Activated CD8-positive, alpha-beta T cell treated with anti-CD3 and anti-CD28 coated beads for 36 hours (primary cell): ENCODE measurements around the gene SPSB2. TPM values are rescaled to one million over a fixed set of nuclear protein-coding genes. Genes with fewer than 3 reads are reported as not detected.

Experiments used
- ATAC-seq: fragments of 200-7000 bp; cut with Tn5 transposase; one replicate; pipeline ENCODE4 v1.10.0; 2021; ENCODE audit warnings: mild to moderate bottlenecking, moderate library complexity
- CTCF ChIA-PET: fragments of 350-600 bp; sonication (Branson Sonifier 250); formaldehyde crosslinking; loops from one replicate; lab custom pipeline; 2021; ENCODE audit warnings: antibody characterized with exemption; lab: Charles Lee
- POLR2A ChIA-PET: fragments of 350-600 bp; sonication (Branson Sonifier 250); formaldehyde crosslinking; loops from one replicate; lab custom pipeline; 2021; ENCODE audit warnings: antibody characterized with exemption; lab: Charles Lee
- DNase-seq: peaks from one replicate; pipeline ENCODE4 v3.0.0-alpha.2; 2020
- H3K27ac Mint-ChIP-seq: one replicate; pipeline ENCODE4 v1.8.0; 2021; ENCODE audit warnings: mild to moderate bottlenecking, mixed read lengths
- H3K27me3 Mint-ChIP-seq: one replicate; pipeline ENCODE4 v1.8.0; 2021; ENCODE audit warnings: mixed read lengths
- H3K36me3 Mint-ChIP-seq: one replicate; pipeline ENCODE4 v1.8.0; 2021; ENCODE audit warnings: low read depth, mixed read lengths
- H3K4me1 Mint-ChIP-seq: one replicate; pipeline ENCODE4 v1.8.0; 2021; ENCODE audit warnings: low read depth, mixed read lengths
- H3K4me3 Mint-ChIP-seq: one replicate; pipeline ENCODE4 v1.8.0; 2021; ENCODE audit warnings: mild to moderate bottlenecking, moderate library complexity, mixed read lengths
- H3K9me3 Mint-ChIP-seq: one replicate; pipeline ENCODE4 v1.8.0; 2021; ENCODE audit warnings: mixed read lengths
- CTCF ChIP-seq: fragments of 200-600 bp; IDR thresholded peaks from one replicate; pipeline ENCODE4 v1.8.0; 2022; ENCODE audit warnings: antibody characterized with exemption, mild to moderate bottlenecking
- intact Hi-C: fragments of 100-400 bp; cut with micrococcal nuclease; formaldehyde crosslinking; loops from one replicate; pipeline ENCODE4 v1.10.0; 2022
- total RNA-seq, 2 experiments: library from RNA; stranded (reverse); gene quantifications; one replicate each; pipeline ENCODE4 v1.2.3, GENCODE V29; 2021

Gene SPSB2
- total RNA-seq, 2 experiments from 2014 or later = 2.2 to 2.6 TPM

DNA sequence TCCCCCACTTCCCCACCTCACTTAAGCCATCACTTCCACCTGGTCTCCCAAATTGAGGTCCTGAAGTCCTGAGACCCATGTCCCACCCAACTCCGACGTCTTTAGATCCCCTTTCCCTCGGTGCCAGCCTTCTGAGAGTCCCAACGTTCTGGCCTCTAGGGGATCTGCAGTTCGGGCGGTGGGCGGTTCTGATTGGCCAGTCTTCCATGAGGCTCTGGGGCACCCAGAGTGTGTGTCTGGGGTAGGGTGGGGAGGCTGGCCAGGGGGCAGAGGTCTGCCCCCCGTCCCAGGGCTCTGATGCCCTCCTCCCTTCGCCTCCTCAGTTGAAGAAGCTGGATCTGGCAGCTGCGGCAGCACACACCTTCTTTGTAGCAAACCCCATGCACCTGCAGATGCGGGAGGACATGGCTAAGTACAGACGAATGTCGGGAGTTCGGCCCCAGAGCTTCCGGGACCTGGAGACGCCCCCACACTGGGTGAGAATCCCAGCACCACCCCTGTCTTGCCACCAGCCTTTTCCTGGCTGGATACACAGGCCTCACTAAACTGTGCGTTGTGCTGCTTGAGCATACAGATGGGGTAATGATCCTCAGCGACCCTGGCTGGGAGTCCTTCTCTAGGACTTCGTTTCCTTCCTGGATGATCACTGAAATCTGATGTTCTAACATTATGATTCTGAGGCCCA, 43.4 kb downstream of the SPSB2 start:
- no peak for DNase-seq
- TF ChIP-seq CTCF = no peak
- peak overlapping the region; percentile 79 for H3K4me3 Mint-ChIP-seq
- H3K36me3 Mint-ChIP-seq = no peaks in the 10 kb centered on the region
- ChIA-PET POLR2A (interaction anchor here (1.0 to 2.6 kb wide), 6 partner anchors 22 to 106 kb away, joined by 3 to 16 read pairs (median 6); partner anchors contain the start of genes CDCA3, COPS7A and MLF2), CTCF (interaction anchor here (0.6 to 17.9 kb wide), 10 partner anchors 10 to 145 kb away, joined by 3 to 341 read pairs (median 5); partner anchors contain the start of genes CDCA3, COPS7A, MLF2 and PTMS)
- H3K9me3 Mint-ChIP-seq = no peaks in the 10 kb centered on the region
- intact Hi-C loops = loop anchor here (5.0 kb wide), 2 partner anchors 47 to 77 kb away; partner anchors contain the start of gene MLF2
- H3K4me1 Mint-ChIP-seq = peaks cover 25% of the 10 kb centered on the region
- H3K27ac Mint-ChIP-seq = peak overlapping the region; percentile 77
- peaks cover 46% of the 10 kb centered on the region for H3K27me3 Mint-ChIP-seq
- ATAC-seq = no peak

DNA sequence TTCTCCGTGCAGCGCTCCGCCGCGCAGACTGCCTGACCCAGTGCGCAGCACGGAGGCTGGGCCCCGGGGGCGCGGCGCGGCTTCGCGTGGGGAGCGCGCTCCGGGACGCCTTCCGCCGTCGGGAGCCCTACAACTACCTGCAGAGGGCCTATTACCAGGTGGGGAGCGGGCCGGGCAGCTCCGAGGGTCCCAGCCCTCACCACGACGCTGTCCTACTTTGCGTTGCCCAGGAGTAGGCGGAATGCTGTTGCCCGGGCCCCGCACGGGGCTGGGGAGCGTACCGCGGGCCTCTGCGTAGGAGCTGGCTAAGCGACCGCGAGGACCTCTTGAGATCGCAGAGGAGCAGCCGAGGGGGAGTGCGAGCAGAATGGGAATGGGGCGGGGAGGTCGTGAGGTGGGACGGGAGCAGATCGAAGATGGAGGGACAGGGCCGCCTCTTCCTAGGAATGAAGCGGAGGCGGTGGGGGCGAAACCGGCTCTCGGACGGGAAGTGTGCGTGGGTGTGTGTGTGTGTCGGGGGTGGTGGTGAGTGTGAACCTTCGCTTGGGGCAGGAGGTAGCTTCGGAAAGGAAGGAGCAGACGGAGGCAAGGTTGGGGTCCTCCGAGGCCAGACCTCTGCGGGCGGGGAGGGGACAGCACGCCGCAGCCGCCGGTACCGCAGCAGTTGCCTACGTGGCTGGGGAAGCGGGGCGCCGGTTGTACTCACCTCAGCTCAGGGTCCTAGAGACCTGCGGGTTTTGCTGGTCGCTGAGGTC, 44.1 kb downstream of the SPSB2 start:
- no peak for TF ChIP-seq CTCF
- ATAC-seq = peak; percentile 41
- POLR2A ChIA-PET = interaction anchor here (1.0 to 2.6 kb wide), 7 partner anchors 22 to 105 kb away, joined by 3 to 16 read pairs (median 6); partner anchors contain the start of genes CDCA3, COPS7A, MLF2 and TPI1
- CTCF ChIA-PET = interaction anchor here (0.6 to 17.9 kb wide), 11 partner anchors 10 to 211 kb away, joined by 3 to 341 read pairs (median 4); partner anchors contain the start of genes CDCA3, COPS7A, MLF2 and PTMS
- intact Hi-C loops = loop anchor here (5.0 kb wide), 2 partner anchors 47 to 77 kb away; partner anchors contain the start of gene MLF2
- peaks cover 20% of the 10 kb centered on the region for H3K4me1 Mint-ChIP-seq
- peak overlapping the region; percentile 77 for H3K27ac Mint-ChIP-seq
- H3K9me3 Mint-ChIP-seq = no peaks in the 10 kb centered on the region
- peaks cover 51% of the 10 kb centered on the region for H3K27me3 Mint-ChIP-seq
- DNase-seq = peak; percentile 59
- peak overlapping the region; percentile 79 for H3K4me3 Mint-ChIP-seq
- H3K36me3 Mint-ChIP-seq = no peaks in the 10 kb centered on the region

- Mint-ChIP-seq H3K4me3 (peak within 1 kb of the TSS; percentile 79), H3K27ac (peak within 1 kb of the TSS; percentile 77), H3K36me3 (no peaks in the 10 kb centered on the region), H3K27me3 (peaks cover 55% of the 10 kb centered on the region), H3K9me3 (no peaks in the 10 kb centered on the region), H3K4me1 (peaks cover 20% of the 10 kb centered on the region)
- ATAC-seq (peak; percentile 24), DNase-seq (peak; percentile 28)
- intact Hi-C loops = loop anchor here (5.0 kb wide), 2 partner anchors 46 to 76 kb away; partner anchors contain the start of gene MLF2
- peak; percentile 7 for TF ChIP-seq CTCF
- ChIA-PET CTCF (interaction anchor here (0.6 to 17.9 kb wide), 9 partner anchors 8 to 210 kb away, joined by 3 to 341 read pairs (median 6); partner anchors contain the start of genes CDCA3, COPS7A, MLF2 and PTMS), POLR2A (interaction anchor here (1.0 to 2.6 kb wide), 6 partner anchors 23 to 104 kb away, joined by 4 to 16 read pairs (median 6); partner anchors contain the start of genes CDCA3, COPS7A, MLF2 and TPI1)
These were observed 44.9 kb downstream of the SPSB2 start, which contains the start of gene P3H3 for GRCh38 chr12:6827982-6828780. Gene P3H3, plus strand, starts transcription at chr12:6828407. Its CDS starts 34 bp downstream, at chr12:6828441.

DNA sequence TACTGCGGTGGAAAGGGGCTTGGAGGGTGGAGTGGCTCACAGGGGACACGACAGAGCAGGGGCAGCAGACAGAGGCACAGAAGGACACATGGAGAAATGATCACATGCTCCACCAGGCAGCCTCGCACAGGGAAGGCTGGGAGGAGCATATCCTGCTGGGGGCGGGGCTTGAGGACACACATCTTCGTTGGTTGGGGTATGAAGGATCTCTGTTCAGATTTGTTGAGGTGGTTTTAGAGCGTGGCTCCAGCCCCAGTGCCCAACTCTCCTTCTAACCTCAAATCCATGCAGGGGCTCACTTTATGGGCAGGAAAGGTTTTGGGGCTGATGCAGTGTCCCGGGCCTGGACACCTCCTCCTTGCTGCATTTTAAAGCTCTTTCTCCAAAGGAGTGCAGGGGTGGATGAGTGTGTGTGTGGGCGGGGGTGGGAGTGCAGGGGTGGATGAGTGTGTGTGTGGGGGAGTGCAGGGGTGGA, 45.6 kb downstream of the SPSB2 start:
- TF ChIP-seq CTCF = no peak
- H3K4me3 Mint-ChIP-seq = peak overlapping the region; percentile 34
- intact Hi-C loops = loop anchor here (5.0 kb wide), 2 partner anchors 45 to 75 kb away; partner anchors contain the start of gene MLF2
- ChIA-PET POLR2A (interaction anchor here (0.9 to 2.6 kb wide), 4 partner anchors 26 to 74 kb away, joined by 3 to 16 read pairs (median 5); partner anchors contain the start of genes LAG3, MLF2 and TPI1), CTCF (interaction anchor here (0.6 to 17.9 kb wide), 7 partner anchors 9 to 209 kb away, joined by 3 to 341 read pairs (median 10); partner anchors contain the start of genes CDCA3, MLF2 and USP5)
- peaks cover 20% of the 10 kb centered on the region for H3K4me1 Mint-ChIP-seq
- H3K36me3 Mint-ChIP-seq = no peaks in the 10 kb centered on the region
- H3K27ac Mint-ChIP-seq = no peak overlapping the region
- no peaks in the 10 kb centered on the region for H3K9me3 Mint-ChIP-seq
- peaks cover 61% of the 10 kb centered on the region for H3K27me3 Mint-ChIP-seq
- ATAC-seq (peak; percentile 43), DNase-seq (peak; percentile 75)
